GM12878 (cell line): ENCODE results near the gene CDX4. TPM values are rescaled to one million over a fixed set of nuclear protein-coding genes. Genes with fewer than 3 reads are reported as not detected.

Experiments used
- ATAC-seq: fragments of 200-7000 bp; cut with Tn5 transposase; 3 replicates; pipeline ENCODE4 v1.9.1; 2020; ENCODE audit warnings: mild to moderate bottlenecking, moderate library complexity
- BruUV-seq: library from RNA; stranded (reverse); fragments of 400-500 nt; replicated peaks from 2 replicates; lab custom pipeline; 2021; lab: Mats Ljungman, UMichigan
- CTCF ChIA-PET: fragments of 300-600 bp; sonication (Branson Sonifier 250); formaldehyde crosslinking; extraction: SDS; loops from one replicate; lab custom pipeline; 2021; ENCODE audit warnings: inconsistent platforms; lab: Yijun Ruan, JAX
- POLR2A ChIA-PET: fragments of 350-600 bp; formaldehyde crosslinking; extraction: SDS; loops from one replicate; lab custom pipeline; 2021; ENCODE audit warnings: inconsistent platforms; lab: Charles Lee
- RAD21 ChIA-PET: fragments of 300-600 bp; sonication (Branson Sonifier 250); formaldehyde crosslinking; loops from one replicate; lab custom pipeline; 2023; ENCODE audit warnings: antibody characterized with exemption; ENCODE audit not compliant: unreplicated experiment; lab: Charles Lee
- SMC1A ChIA-PET: fragments of 300-600 bp; sonication (Branson Sonifier 250); formaldehyde crosslinking; loops from one replicate; lab custom pipeline; 2023; ENCODE audit not compliant: unreplicated experiment, uncharacterized antibody; lab: Charles Lee
- DNase-seq: peaks from one replicate; pipeline ENCODE4 v3.0.0-alpha.2; 2011; ENCODE audit warnings: low read depth, low spot score
- FAIRE-seq: peaks from 3 replicates; lab custom pipeline; 2011; peaks lifted over from hg19 to GRCh38; lab: Jason Lieb, UNC
- H2AFZ ChIP-seq: 2 replicates; pipeline ENCODE4 v1.6.0; 2011; ENCODE audit warnings: low read depth, low read length, control low read depth; ENCODE audit not compliant: control insufficient read depth
- H3K27ac ChIP-seq: 2 replicates; pipeline ENCODE4 v1.5.1; 2011; ENCODE audit warnings: control low read depth; ENCODE audit not compliant: control insufficient read depth, insufficient read depth
- H3K27me3 ChIP-seq, 2 experiments: replicated peaks in 1 of 2; 2 replicates each; pipeline versions ENCODE4 v1.6.0 to v1.6.1; 2011; ENCODE audit warnings: low read length in 1 of 2; ENCODE audit not compliant: control insufficient read depth in 2 of 2, insufficient read depth in 2 of 2
- H3K36me3 ChIP-seq, 2 experiments: 2 replicates each; pipeline ENCODE4 v1.5.1; 2011; ENCODE audit warnings: low read length in 1 of 2; ENCODE audit not compliant: control insufficient read depth in 2 of 2, insufficient read depth in 2 of 2
- H3K4me1 ChIP-seq: 2 replicates; pipeline ENCODE4 v1.6.1; 2011; ENCODE audit warnings: mild to moderate bottlenecking, low read length, moderate library complexity, mixed read lengths; ENCODE audit not compliant: control insufficient read depth, insufficient read depth
- H3K4me2 ChIP-seq: 2 replicates; pipeline ENCODE4 v1.6.0; 2011; ENCODE audit warnings: control low read depth; ENCODE audit not compliant: control insufficient read depth, insufficient read depth
- H3K4me3 ChIP-seq: fragments of 200-600 bp; sonication (generic); 2 replicates; pipeline ENCODE4 v1.5.1; 2016
- H3K79me2 ChIP-seq: 2 replicates; pipeline ENCODE4 v1.6.0; 2011; ENCODE audit warnings: low read length; ENCODE audit not compliant: control insufficient read depth, insufficient read depth
- H3K9ac ChIP-seq: 2 replicates; pipeline ENCODE4 v1.8.0; 2011; ENCODE audit warnings: low read length, control low read depth, mixed read lengths; ENCODE audit not compliant: control insufficient read depth, insufficient read depth
- H3K9me3 ChIP-seq: replicated peaks from 3 replicates; pipeline ENCODE4 v1.5.1; 2011; ENCODE audit warnings: mild to moderate bottlenecking, low read length; ENCODE audit not compliant: control insufficient read depth, insufficient read depth
- H4K20me1 ChIP-seq: 2 replicates; pipeline ENCODE4 v1.6.0; 2011; ENCODE audit not compliant: control insufficient read depth, insufficient read depth
- ASH2L ChIP-seq: fragments of 300-600, 200-600 bp; sonication (generic); IDR thresholded peaks from 2 replicates; pipeline ENCODE4 v1.6.1; 2017; ENCODE audit warnings: low read depth, mild to moderate bottlenecking, borderline replicate concordance
- ATF3 ChIP-seq: IDR thresholded peaks from 2 replicates; pipeline ENCODE4 v1.6.1; 2011; ENCODE audit warnings: low read depth, mild to moderate bottlenecking, low read length, moderate library complexity, borderline replicate concordance; ENCODE audit errors: extremely low read depth
- BACH1 ChIP-seq: fragments of 450-650 bp; IDR thresholded peaks from 2 replicates; pipeline ENCODE4 v1.6.1; 2017; ENCODE audit warnings: mild to moderate bottlenecking, borderline replicate concordance
- ETV6 ChIP-seq, 2 experiments: fragments of 450-650 bp in 1 of 2; IDR thresholded peaks in 1 of 2; conservative IDR thresholded peaks in 1 of 2; 2 replicates each; pipeline ENCODE4 v1.6.1; 2014; ENCODE audit warnings: antibody characterized with exemption in 1 of 2, borderline replicate concordance in 1 of 2, low read depth in 1 of 2, mild to moderate bottlenecking in 1 of 2, moderate library complexity in 1 of 2
- FOS ChIP-seq: IDR thresholded peaks from 3 replicates; pipeline ENCODE4 v1.6.1; 2011; ENCODE audit warnings: borderline replicate concordance; ENCODE audit not compliant: insufficient read length; ENCODE audit errors: extremely low read depth
- GABPA ChIP-seq: IDR thresholded peaks from 2 replicates; pipeline ENCODE4 v1.6.1; 2014; ENCODE audit warnings: antibody characterized with exemption, low read depth, mild to moderate bottlenecking, inconsistent platforms
- IKZF1 ChIP-seq: fragments of 450-650 bp; conservative IDR thresholded peaks from 2 replicates; pipeline ENCODE4 v1.6.1; 2017; ENCODE audit warnings: antibody characterized with exemption, mild to moderate bottlenecking
- LARP7 ChIP-seq: fragments of 450-650 bp; IDR thresholded peaks from 2 replicates; pipeline ENCODE4 v1.6.1; 2017; ENCODE audit warnings: mild to moderate bottlenecking
- NFIC ChIP-seq: IDR thresholded peaks from 2 replicates; pipeline ENCODE4 v1.6.1; 2012; ENCODE audit warnings: low read depth, mild to moderate bottlenecking, inconsistent platforms, low read length, moderate library complexity
- NFYB ChIP-seq: IDR thresholded peaks from 2 replicates; pipeline ENCODE4 v1.6.1; 2011; ENCODE audit warnings: low read depth, mild to moderate bottlenecking, low read length, improper control_type of control experiment, moderate library complexity; ENCODE audit not compliant: insufficient read depth
- NKRF ChIP-seq: fragments of 450-650 bp; conservative IDR thresholded peaks from 2 replicates; pipeline ENCODE4 v1.6.1; 2017; ENCODE audit warnings: mild to moderate bottlenecking, moderate library complexity
- POLR2A ChIP-seq: IDR thresholded peaks from 2 replicates; pipeline ENCODE4 v1.6.1; 2011; ENCODE audit warnings: low read depth, mild to moderate bottlenecking, low read length
- RUNX3 ChIP-seq: IDR thresholded peaks from 2 replicates; pipeline ENCODE4 v1.6.1; 2012; ENCODE audit warnings: low read length, inconsistent platforms
- SIN3A ChIP-seq: IDR thresholded peaks from 2 replicates; pipeline ENCODE4 v1.6.1; 2012; ENCODE audit warnings: low read depth, low read length, improper control_type of control experiment
- SMARCA5 ChIP-seq: fragments of 450-650 bp; IDR thresholded peaks from 2 replicates; pipeline ENCODE4 v1.6.1; 2017; ENCODE audit warnings: mild to moderate bottlenecking
- ZNF384 ChIP-seq: IDR thresholded peaks from 2 replicates; pipeline ENCODE4 v1.6.1; 2012; ENCODE audit warnings: low read depth, mild to moderate bottlenecking, low read length, improper control_type of control experiment, borderline replicate concordance
- ZSCAN29 ChIP-seq: fragments of 450-650 bp; IDR thresholded peaks from 2 replicates; pipeline ENCODE4 v1.6.1; 2017; ENCODE audit warnings: mild to moderate bottlenecking, moderate library complexity
- WGBS: methylation state at CpG from one replicate; pipeline ENCODE4 v1.1.6; 2016; ENCODE audit warnings: low lambda C conversion rate; ENCODE audit not compliant: insufficient replicate concordance, insufficient coverage; ENCODE audit errors: missing lambda C conversion rate; 5-methylcytosine and 5-hydroxymethylcytosine counted together
- in situ Hi-C: fragments of 300-500 bp; cut with MboI; formaldehyde crosslinking; loops from 9 replicates; pipeline ENCODE4 v1.14.3; 2018; ENCODE audit warnings: mixed read lengths
- intact Hi-C: fragments of 100-400 bp; cut with micrococcal nuclease; formaldehyde crosslinking; loops from one replicate; pipeline ENCODE4 v1.14.2; 2022; ENCODE audit not compliant: unreplicated experiment
- polyA plus RNA-seq, 11 experiments: library from polyadenylated mRNA; depleted of rRNA in 4 of 11; unstranded in 6 of 11; stranded (reverse) in 5 of 11; fragments of >200 nt; fragmentation: Nextera tagmentation in 4 of 11; fragmentation: Illumina TruSeq in 1 of 11; extraction: Ambion mirVana in 4 of 11; extraction: Trizol in 1 of 11; gene quantifications; 1 replicate in 1 of 11; 2 replicates in 10 of 11; pipeline versions ENCODE4 v1.2.1 to v1.2.3, GENCODE V29; 2011 to 2016; ENCODE audit warnings: inconsistent platforms in 2 of 11, missing spikeins in 2 of 11, low read depth in 1 of 11
- total RNA-seq, 4 experiments: library from RNA; depleted of rRNA in 3 of 4; stranded (reverse); fragments of >200 nt in 3 of 4; fragmentation: Illumina TruSeq in 1 of 4; extraction: Trizol in 1 of 4; gene quantifications; 2 replicates each; pipeline versions ENCODE4 v1.2.1 to v1.2.3, GENCODE V29; 2013 to 2021

CDX4 gene
- total and polyA plus RNA-seq, 10 of the 15 experiments (the other 5 are each of a cell fraction or from before 2014, with no cell fraction given) = not detected

- H2AFZ ChIP-seq = no peak overlapping the region
- ATAC-seq = no peak
- no peak overlapping the region for H3K4me3 ChIP-seq
- ChIA-PET POLR2A (no interaction called here), SMC1A (no interaction called here), RAD21 (no interaction called here), CTCF (no interaction called here)
- no TSS peak for BruUV-seq
- no peak for FAIRE-seq
- TF ChIP-seq LARP7 (no peak), SMARCA5 (no peak)
- H3K4me1 ChIP-seq = no peaks in the 10 kb centered on the region
- in situ Hi-C loops = no loop called here
- no peaks in the 10 kb centered on the region for H3K36me3 ChIP-seq
- no peaks in the 10 kb centered on the region for H4K20me1 ChIP-seq
- no peak overlapping the region for H3K4me2 ChIP-seq
- intact Hi-C loops = no loop called here
- DNase-seq = no peak
- H3K9ac ChIP-seq = no peak overlapping the region
- no peak overlapping the region for H3K27ac ChIP-seq
- H3K27me3 ChIP-seq = no peaks in the 10 kb centered on the region
- no peaks in the 10 kb centered on the region for H3K79me2 ChIP-seq
- H3K9me3 ChIP-seq = no peaks in the 10 kb centered on the region; the same call in 2 of the 3 replicates
These were observed 33.9 kb upstream of the CDX4 start for GRCh38 chrX:73412930-73413329.

GRCh38 chrX:73447311-73447794, 500 bp downstream of the CDX4 start:
- ATAC-seq = no peak
- no peak for FAIRE-seq
- BruUV-seq = no TSS peak
- Histone ChIP-seq H3K4me3 (no peak overlapping the region), H3K4me2 (no peak overlapping the region), H2AFZ (no peak overlapping the region), H3K27ac (no peak overlapping the region), H3K9me3 (no peaks in the 10 kb centered on the region; the same call in 2 of the 3 replicates), H3K9ac (no peak overlapping the region), H3K79me2 (no peaks in the 10 kb centered on the region), H3K36me3 (no peaks in the 10 kb centered on the region), H3K4me1 (no peaks in the 10 kb centered on the region), H3K27me3 (0 out of 4 replicates have a peak, but pooled peaks cover 0 to 2% of the 10 kb centered on the region in 2 experiments), H4K20me1 (no peaks in the 10 kb centered on the region)
- ChIA-PET SMC1A (no interaction called here), CTCF (no interaction called here), POLR2A (no interaction called here), RAD21 (no interaction called here)
- no peak for DNase-seq
- in situ Hi-C loops = no loop called here
- intact Hi-C loops = no loop called here
- WGBS = 64% methylated on average over 34 of the region's 34 CpGs
- no peak for TF ChIP-seq ZNF384
- TF ChIP-seq ZSCAN29 = no peak
- TF ChIP-seq POLR2A = no peak
- no peak for TF ChIP-seq NFYB
- no peak for TF ChIP-seq RUNX3
- TF ChIP-seq BACH1 = no peak
- TF ChIP-seq ASH2L = no peak
- TF ChIP-seq GABPA = no peak
- no peak for TF ChIP-seq NFIC
- no peak for TF ChIP-seq NKRF
- no peak for TF ChIP-seq ATF3
- no peak for TF ChIP-seq FOS
- TF ChIP-seq SMARCA5 = no peak
- no peak for TF ChIP-seq ETV6 (conservative IDR thresholded peaks at IDR 0.05 in 1 of 2, IDR thresholded peaks at IDR 0.05 in 1 of 2; ENCODE audit: borderline replicate concordance in 1 of 2, low read depth in 1 of 2)
- TF ChIP-seq SIN3A = no peak
- no peak for TF ChIP-seq IKZF1
